ENCODE measurements around the gene PDCD11. TPM values are rescaled to one million over a fixed set of nuclear protein-coding genes. Genes with fewer than 3 reads are reported as not detected.

Gene PDCD11
- total RNA-seq, 1 donor from 2014 or later = 72.8 TPM

DNA sequence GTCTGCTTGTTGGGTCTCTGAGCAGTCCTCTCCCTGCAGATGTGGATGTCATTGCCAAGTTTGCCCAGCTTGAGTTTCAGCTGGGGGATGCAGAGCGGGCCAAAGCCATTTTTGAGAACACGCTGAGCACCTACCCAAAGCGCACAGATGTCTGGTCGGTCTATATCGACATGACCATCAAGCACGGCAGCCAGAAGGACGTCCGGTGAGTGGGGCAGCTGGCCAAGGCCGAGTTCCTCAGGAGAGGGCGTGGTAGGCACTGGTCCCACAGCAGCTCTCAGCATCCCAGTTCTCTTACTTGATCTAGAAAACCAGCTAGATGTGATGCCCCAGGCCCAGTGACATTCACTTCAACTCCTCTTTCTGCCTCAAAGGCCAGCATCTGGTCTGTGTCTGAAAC lies 48.1 kb downstream of the PDCD11 start:
- H3K4me1 Mint-ChIP-seq (ENCODE audit: low read depth, unreplicated experiment) = peaks cover 43% of the 10 kb centered on the region
- no peak overlapping the region for H3K4me3 ChIP-seq (ENCODE audit: insufficient read depth, low read depth, low read length)
- no peak overlapping the region for H3K9ac ChIP-seq (ENCODE audit: low read length)
- no peak overlapping the region for H3K4me3 Mint-ChIP-seq (ENCODE audit: unreplicated experiment)
- H3K9me3 ChIP-seq (ENCODE audit: insufficient read depth, low read depth, low read length) = no peaks in the 10 kb centered on the region
- no peak for TF ChIP-seq EZH2 (IDR thresholded peaks at IDR 0.05; ENCODE audit: insufficient read depth, low read length)
- TF ChIP-seq, protein P1, sequence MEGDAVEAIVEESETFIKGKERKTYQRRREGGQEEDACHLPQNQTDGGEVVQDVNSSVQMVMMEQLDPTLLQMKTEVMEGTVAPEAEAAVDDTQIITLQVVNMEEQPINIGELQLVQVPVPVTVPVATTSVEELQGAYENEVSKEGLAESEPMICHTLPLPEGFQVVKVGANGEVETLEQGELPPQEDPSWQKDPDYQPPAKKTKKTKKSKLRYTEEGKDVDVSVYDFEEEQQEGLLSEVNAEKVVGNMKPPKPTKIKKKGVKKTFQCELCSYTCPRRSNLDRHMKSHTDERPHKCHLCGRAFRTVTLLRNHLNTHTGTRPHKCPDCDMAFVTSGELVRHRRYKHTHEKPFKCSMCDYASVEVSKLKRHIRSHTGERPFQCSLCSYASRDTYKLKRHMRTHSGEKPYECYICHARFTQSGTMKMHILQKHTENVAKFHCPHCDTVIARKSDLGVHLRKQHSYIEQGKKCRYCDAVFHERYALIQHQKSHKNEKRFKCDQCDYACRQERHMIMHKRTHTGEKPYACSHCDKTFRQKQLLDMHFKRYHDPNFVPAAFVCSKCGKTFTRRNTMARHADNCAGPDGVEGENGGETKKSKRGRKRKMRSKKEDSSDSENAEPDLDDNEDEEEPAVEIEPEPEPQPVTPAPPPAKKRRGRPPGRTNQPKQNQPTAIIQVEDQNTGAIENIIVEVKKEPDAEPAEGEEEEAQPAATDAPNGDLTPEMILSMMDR (IDR thresholded peaks at IDR 0.05; ENCODE audit: insufficient read depth, low read depth, low read length) = no peak
- H3K4me2 ChIP-seq (ENCODE audit: low read length) = no peak overlapping the region
- H3K36me3 Mint-ChIP-seq (ENCODE audit: low read depth, unreplicated experiment) = peaks cover 54% of the 10 kb centered on the region
- FAIRE-seq (no peak), DNase-seq (ENCODE audit: low read depth) (no peak)
- H3K4me1 ChIP-seq (ENCODE audit: insufficient read depth, low read length) = peaks cover 31% of the 10 kb centered on the region
- peaks cover 39% of the 10 kb centered on the region for H3K36me3 ChIP-seq (ENCODE audit: insufficient read depth, low read length)
- H3K27me3 ChIP-seq (ENCODE audit: insufficient read depth, low read length) = no peaks in the 10 kb centered on the region
- H3K79me2 ChIP-seq (ENCODE audit: insufficient read depth, low read length) = no peaks in the 10 kb centered on the region
- no peak overlapping the region for H2AFZ ChIP-seq (ENCODE audit: low read depth, low read length)
- peaks cover 65% of the 10 kb centered on the region for H4K20me1 ChIP-seq (ENCODE audit: insufficient read depth, low read length)
- H3K27me3 Mint-ChIP-seq (ENCODE audit: low read depth, unreplicated experiment) = no peaks in the 10 kb centered on the region
- no peak overlapping the region for H3K27ac ChIP-seq (ENCODE audit: low read depth, low read length)
- no peaks in the 10 kb centered on the region for H3K9me3 Mint-ChIP-seq (ENCODE audit: unreplicated experiment)
- no peak overlapping the region for H3K27ac Mint-ChIP-seq (ENCODE audit: unreplicated experiment)

DNA sequence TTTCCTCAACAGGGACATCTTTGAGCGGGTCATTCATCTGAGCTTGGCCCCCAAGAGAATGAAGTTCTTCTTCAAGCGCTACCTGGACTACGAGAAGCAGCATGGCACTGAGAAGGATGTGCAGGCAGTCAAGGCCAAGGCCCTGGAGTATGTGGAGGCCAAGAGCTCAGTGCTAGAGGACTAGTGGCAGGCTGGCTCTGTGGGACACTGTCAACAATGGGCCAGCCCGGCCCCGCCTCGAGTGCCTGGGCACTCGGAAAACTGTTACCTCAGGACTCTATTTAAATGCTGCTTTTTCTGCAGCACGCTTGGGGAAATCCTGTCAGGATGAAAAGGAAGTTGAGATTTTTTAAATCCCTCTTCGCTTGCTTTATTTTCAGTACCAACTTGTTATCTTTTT lies 48.9 kb downstream of the PDCD11 start:
- Histone ChIP-seq H3K27ac (ENCODE audit: low read depth, low read length) (no peak overlapping the region), H3K4me1 (ENCODE audit: insufficient read depth, low read length) (peaks cover 31% of the 10 kb centered on the region), H3K4me2 (ENCODE audit: low read length) (no peak overlapping the region), H3K9me3 (ENCODE audit: insufficient read depth, low read depth, low read length) (no peaks in the 10 kb centered on the region), H3K27me3 (ENCODE audit: insufficient read depth, low read length) (no peaks in the 10 kb centered on the region), H4K20me1 (ENCODE audit: insufficient read depth, low read length) (peaks cover 70% of the 10 kb centered on the region), H2AFZ (ENCODE audit: low read depth, low read length) (no peak overlapping the region), H3K36me3 (ENCODE audit: insufficient read depth, low read length) (peaks cover 33% of the 10 kb centered on the region), H3K9ac (ENCODE audit: low read length) (no peak overlapping the region), H3K79me2 (ENCODE audit: insufficient read depth, low read length) (no peaks in the 10 kb centered on the region), H3K4me3 (ENCODE audit: insufficient read depth, low read depth, low read length) (no peak overlapping the region)
- Mint-ChIP-seq H3K4me3 (ENCODE audit: unreplicated experiment) (no peak overlapping the region), H3K4me1 (ENCODE audit: low read depth, unreplicated experiment) (peaks cover 36% of the 10 kb centered on the region), H3K36me3 (ENCODE audit: low read depth, unreplicated experiment) (peaks cover 56% of the 10 kb centered on the region), H3K27ac (ENCODE audit: unreplicated experiment) (peak overlapping the region; percentile 66), H3K9me3 (ENCODE audit: unreplicated experiment) (no peaks in the 10 kb centered on the region), H3K27me3 (ENCODE audit: low read depth, unreplicated experiment) (no peaks in the 10 kb centered on the region)
- FAIRE-seq (no peak), DNase-seq (ENCODE audit: low read depth) (no peak)
- no peak for TF ChIP-seq EZH2 (IDR thresholded peaks at IDR 0.05; ENCODE audit: insufficient read depth, low read length)
- TF ChIP-seq, protein P1 (IDR thresholded peaks at IDR 0.05; ENCODE audit: insufficient read depth, low read depth, low read length) = no peak

DNA sequence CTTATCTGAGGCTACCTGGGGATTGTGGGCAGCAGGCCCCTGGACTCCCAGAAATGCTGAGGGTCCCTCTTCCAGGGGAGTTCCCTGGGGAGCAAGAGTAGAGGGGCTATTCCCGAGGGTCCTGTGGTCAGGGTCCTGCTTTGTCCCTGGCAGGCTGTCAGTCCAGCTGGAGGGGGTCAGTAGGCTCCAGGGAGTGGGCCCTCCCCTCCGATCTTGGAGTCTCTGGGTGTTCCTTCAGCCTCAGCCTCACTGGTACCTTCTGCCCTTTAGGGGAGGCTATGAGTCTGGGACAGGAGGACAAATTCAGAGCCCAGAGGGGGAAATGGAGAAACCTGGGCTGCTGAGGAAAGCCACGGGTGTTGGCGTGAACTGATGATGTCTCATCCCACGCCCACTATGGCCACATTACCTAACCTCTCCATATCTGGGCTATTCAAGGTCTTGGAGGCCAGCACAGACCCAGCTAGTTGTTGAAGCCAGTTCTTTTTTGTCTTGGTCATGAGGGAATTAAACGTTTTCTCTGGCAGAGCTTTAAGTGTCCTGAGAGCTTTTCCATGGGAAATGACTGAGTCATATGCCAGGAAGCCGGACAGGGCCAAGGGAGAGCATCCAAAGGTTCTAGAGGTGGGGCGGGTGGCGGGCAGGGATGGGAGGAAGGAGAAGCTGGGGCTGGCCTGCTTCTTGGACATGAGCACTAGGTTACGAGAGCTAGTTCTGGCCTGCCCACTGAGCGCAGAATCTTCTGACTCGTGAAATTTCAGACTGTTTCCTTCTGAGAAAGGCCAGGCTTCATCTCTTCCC lies 49.5 kb downstream of the PDCD11 start:
- no peak overlapping the region for H3K9ac ChIP-seq (ENCODE audit: low read length)
- H3K4me1 ChIP-seq (ENCODE audit: insufficient read depth, low read length) = peaks cover 28% of the 10 kb centered on the region
- Mint-ChIP-seq H3K9me3 (ENCODE audit: unreplicated experiment) (no peaks in the 10 kb centered on the region), H3K36me3 (ENCODE audit: low read depth, unreplicated experiment) (peaks cover 60% of the 10 kb centered on the region), H3K4me3 (ENCODE audit: unreplicated experiment) (peak overlapping the region; percentile 16), H3K27me3 (ENCODE audit: low read depth, unreplicated experiment) (no peaks in the 10 kb centered on the region), H3K4me1 (ENCODE audit: low read depth, unreplicated experiment) (peaks cover 33% of the 10 kb centered on the region), H3K27ac (ENCODE audit: unreplicated experiment) (peak overlapping the region; percentile 66)
- no peak overlapping the region for H3K27ac ChIP-seq (ENCODE audit: low read depth, low read length)
- peaks cover 30% of the 10 kb centered on the region for H3K36me3 ChIP-seq (ENCODE audit: insufficient read depth, low read length)
- DNase-seq (ENCODE audit: low read depth) = peak; percentile 33
- TF ChIP-seq EZH2 (IDR thresholded peaks at IDR 0.05; ENCODE audit: insufficient read depth, low read length) = no peak
- no peaks in the 10 kb centered on the region for H3K27me3 ChIP-seq (ENCODE audit: insufficient read depth, low read length)
- peaks cover 72% of the 10 kb centered on the region for H4K20me1 ChIP-seq (ENCODE audit: insufficient read depth, low read length)
- H3K9me3 ChIP-seq (ENCODE audit: insufficient read depth, low read depth, low read length) = no peaks in the 10 kb centered on the region
- no peak overlapping the region for H2AFZ ChIP-seq (ENCODE audit: low read depth, low read length)
- H3K4me2 ChIP-seq (ENCODE audit: low read length) = no peak overlapping the region
- FAIRE-seq = no peak
- H3K4me3 ChIP-seq (ENCODE audit: insufficient read depth, low read depth, low read length) = no peak overlapping the region
- H3K79me2 ChIP-seq (ENCODE audit: insufficient read depth, low read length) = no peaks in the 10 kb centered on the region

All from astrocyte (in vitro differentiated cells and primary cell).